MM.1S (cell line): ENCODE data around the gene IGF1R.

Source experiments
- DNase-seq: peaks from one replicate; pipeline ENCODE4 v3.0.0-alpha.2; 2015
- H2AFZ ChIP-seq: fragments of 300-600 bp; sonication (generic); 2 replicates; pipeline ENCODE4 v1.6.0; 2016; ENCODE audit warnings: antibody characterized with exemption, low read length
- H3F3A ChIP-seq: fragments of 300-600 bp; sonication (generic); 2 replicates; pipeline ENCODE4 v1.6.1; 2016; ENCODE audit warnings: mild to moderate bottlenecking, antibody characterized with exemption, low read length, moderate library complexity, mixed read lengths; ENCODE audit not compliant: insufficient read depth
- H3K27ac ChIP-seq: fragments of 300-600 bp; sonication (generic); 2 replicates; pipeline ENCODE4 v1.5.1; 2016; ENCODE audit warnings: mild to moderate bottlenecking, low read length
- H3K27me3 ChIP-seq: fragments of 300-600 bp; sonication (generic); replicated peaks from 2 replicates; pipeline ENCODE4 v1.6.0; 2016; ENCODE audit warnings: low read length; ENCODE audit not compliant: insufficient read depth
- H3K36me3 ChIP-seq: fragments of 300-600 bp; sonication (generic); replicated peaks from 2 replicates; pipeline ENCODE4 v1.6.1; 2016; ENCODE audit warnings: mild to moderate bottlenecking, low read length, mixed read lengths; ENCODE audit not compliant: insufficient read depth
- H3K4me1 ChIP-seq: fragments of 300-600 bp; sonication (generic); 2 replicates; pipeline ENCODE4 v1.6.1; 2016; ENCODE audit warnings: low read length, mixed read lengths
- H3K4me2 ChIP-seq: fragments of 300-600 bp; sonication (generic); 2 replicates; pipeline ENCODE4 v1.6.0; 2016; ENCODE audit warnings: low read depth, low read length
- H3K4me3 ChIP-seq: fragments of 300-600 bp; sonication (generic); 2 replicates; pipeline ENCODE4 v1.5.1; 2016; ENCODE audit warnings: low read length, mixed read lengths
- H3K79me2 ChIP-seq: fragments of 300-600 bp; sonication (generic); 2 replicates; pipeline ENCODE4 v1.6.1; 2016; ENCODE audit warnings: mixed run types, low read length, mixed read lengths
- H3K9ac ChIP-seq: fragments of 300-600 bp; sonication (generic); 2 replicates; pipeline ENCODE4 v1.6.1; 2016; ENCODE audit warnings: low read length, mixed read lengths
- H3K9me2 ChIP-seq: fragments of 300-600 bp; sonication (generic); replicated peaks from 2 replicates; pipeline ENCODE4 v1.6.1; 2016; ENCODE audit warnings: mild to moderate bottlenecking, low read length, mixed read lengths; ENCODE audit not compliant: insufficient read depth
- H3K9me3 ChIP-seq: fragments of 300-600 bp; sonication (generic); replicated peaks from 2 replicates; pipeline ENCODE4 v1.6.1; 2016; ENCODE audit warnings: mild to moderate bottlenecking, low read length, mixed read lengths; ENCODE audit not compliant: insufficient read depth
- H4K20me1 ChIP-seq: fragments of 300-600 bp; sonication (generic); 2 replicates; pipeline ENCODE4 v1.6.1; 2016; ENCODE audit warnings: mild to moderate bottlenecking, low read length, moderate library complexity, mixed read lengths; ENCODE audit not compliant: insufficient read depth
- CTCF ChIP-seq: fragments of 300-600 bp; sonication (generic); IDR thresholded peaks from 2 replicates; pipeline ENCODE4 v1.5.1; 2016; ENCODE audit warnings: antibody characterized with exemption, low read length, mixed read lengths
- EZH2 ChIP-seq: fragments of 300-600 bp; sonication (generic); optimal IDR thresholded peaks from 2 replicates; pipeline ENCODE3; 2017; ENCODE audit warnings: low read depth, mild to moderate bottlenecking, antibody characterized with exemption, low read length, mixed read lengths
- EZH2phosphoT487 ChIP-seq: fragments of 300-600 bp; sonication (generic); IDR thresholded peaks from 2 replicates; pipeline ENCODE4 v1.6.1; 2018; ENCODE audit warnings: antibody characterized with exemption, low read length

Gene IGF1R

DNA sequence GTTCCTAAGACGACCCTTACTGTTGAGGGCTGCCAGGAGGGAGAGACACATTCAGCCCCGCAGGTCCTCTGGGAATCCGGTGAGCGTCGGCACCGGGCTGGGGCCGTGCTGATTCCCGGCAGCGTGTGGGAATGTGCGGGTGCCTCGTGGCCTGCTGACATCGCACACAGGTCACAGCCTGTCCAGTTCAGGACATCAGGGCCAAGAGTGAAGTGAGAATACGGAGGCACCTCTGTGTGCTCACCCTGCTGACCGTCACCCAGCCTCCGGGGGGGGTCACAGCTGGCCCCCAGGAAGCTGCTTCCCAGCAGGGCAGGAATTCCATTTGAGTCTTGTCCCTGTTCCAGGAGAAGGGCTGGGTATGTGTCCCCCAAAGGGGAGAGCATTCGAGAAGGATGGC lies 305.6 kb downstream of the IGF1R start:
- peaks cover 18% of the 10 kb centered on the region for H3K4me1 ChIP-seq
- no peak overlapping the region for H3K27ac ChIP-seq
- H2AFZ ChIP-seq: no peak overlapping the region
- H3F3A ChIP-seq: peaks cover 20% of the 10 kb centered on the region
- H3K9me2 ChIP-seq: no peaks in the 10 kb centered on the region
- no peaks in the 10 kb centered on the region for H4K20me1 ChIP-seq
- no peaks in the 10 kb centered on the region for H3K9me3 ChIP-seq
- no peaks in the 10 kb centered on the region for H3K36me3 ChIP-seq
- no peaks in the 10 kb centered on the region for H3K27me3 ChIP-seq
- no peak overlapping the region for H3K4me3 ChIP-seq
- H3K79me2 ChIP-seq: no peaks in the 10 kb centered on the region
- no peak for DNase-seq
- TF ChIP-seq EZH2 (no peak), CTCF (no peak), EZH2phosphoT487 (no peak)
- H3K4me2 ChIP-seq: no peak overlapping the region
- no peak overlapping the region for H3K9ac ChIP-seq

DNA sequence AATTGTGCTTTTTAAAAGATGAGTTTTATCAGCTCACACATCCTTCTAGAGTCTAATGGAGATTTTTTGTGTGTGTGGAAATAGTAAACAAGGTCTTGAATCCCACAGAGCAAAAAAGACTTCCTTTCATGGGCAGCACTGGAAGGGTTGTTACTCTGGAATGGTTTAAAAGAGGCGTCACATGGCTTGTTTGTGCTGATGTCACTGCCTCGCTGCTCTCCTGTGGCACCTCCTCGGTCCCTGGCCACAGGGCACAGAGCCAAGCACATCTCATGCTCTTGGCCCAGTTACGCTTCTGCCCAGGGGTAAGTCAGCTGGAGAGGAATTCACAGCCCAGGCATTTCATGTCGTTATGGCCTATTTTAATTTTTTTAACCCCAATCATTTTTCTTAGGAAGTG lies 306.1 kb downstream of the IGF1R start:
- no peaks in the 10 kb centered on the region for H3K27me3 ChIP-seq
- TF ChIP-seq CTCF (no peak), EZH2phosphoT487 (no peak), EZH2 (no peak)
- no peaks in the 10 kb centered on the region for H3K9me3 ChIP-seq
- DNase-seq: no peak
- no peak overlapping the region for H3K4me2 ChIP-seq
- H3F3A ChIP-seq: peaks cover 20% of the 10 kb centered on the region
- H3K4me3 ChIP-seq: no peak overlapping the region
- no peaks in the 10 kb centered on the region for H3K36me3 ChIP-seq
- no peaks in the 10 kb centered on the region for H4K20me1 ChIP-seq
- H3K27ac ChIP-seq: no peak overlapping the region
- no peak overlapping the region for H3K9ac ChIP-seq
- peaks cover 18% of the 10 kb centered on the region for H3K4me1 ChIP-seq
- H3K79me2 ChIP-seq: no peaks in the 10 kb centered on the region
- no peak overlapping the region for H2AFZ ChIP-seq
- H3K9me2 ChIP-seq: no peaks in the 10 kb centered on the region

DNA sequence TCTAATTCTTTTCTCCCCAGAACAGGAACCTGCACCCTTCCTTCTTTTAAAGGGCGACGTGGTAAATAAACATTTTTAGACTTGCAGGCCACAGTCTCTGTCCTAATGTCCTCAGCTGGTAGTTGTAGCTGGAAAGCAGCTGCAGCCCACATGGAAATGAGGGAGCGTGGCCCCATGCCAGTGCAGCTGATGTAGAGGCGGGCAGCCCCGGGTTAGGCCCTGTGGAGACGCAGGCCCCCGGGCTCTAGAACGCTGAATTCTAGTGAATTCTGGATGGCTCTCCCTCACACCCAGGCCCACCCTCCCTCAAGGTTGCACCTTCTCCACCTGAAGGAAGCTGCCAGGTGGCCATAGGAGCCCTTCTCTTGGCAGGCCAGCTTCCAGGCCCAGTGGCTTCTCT lies 307.0 kb downstream of the IGF1R start:
- Histone ChIP-seq H3K9me3 (no peaks in the 10 kb centered on the region), H3K9ac (no peak overlapping the region), H3K4me3 (no peak overlapping the region), H4K20me1 (no peaks in the 10 kb centered on the region), H3K9me2 (no peaks in the 10 kb centered on the region), H3K79me2 (no peaks in the 10 kb centered on the region), H3K27me3 (no peaks in the 10 kb centered on the region), H3K27ac (no peak overlapping the region), H3F3A (peaks cover 20% of the 10 kb centered on the region), H3K4me1 (peaks cover 18% of the 10 kb centered on the region), H2AFZ (no peak overlapping the region), H3K36me3 (no peaks in the 10 kb centered on the region), H3K4me2 (no peak overlapping the region)
- DNase-seq: no peak
- no peak for TF ChIP-seq EZH2
- no peak for TF ChIP-seq EZH2phosphoT487
- no peak for TF ChIP-seq CTCF
